Esophagus squamous epithelium (tissue), 5 donors: ENCODE results near the gene GOLGA1. TPM values are rescaled to one million over a fixed set of nuclear protein-coding genes. Genes with fewer than 3 reads are reported as not detected.
"Not testable (repeated sequence)": the region's sequence is repeated elsewhere in the genome, so short reads cannot be mapped to it uniquely, and the experiment has no call there.

Experiments
- DNase-seq: peaks from one replicate; lab custom pipeline; 2025; lab: John Stamatoyannopoulos, UW
- H3K27ac ChIP-seq, 4 donors: fragments of 200-600 bp; sonication (generic); one replicate each; pipeline ENCODE4 v1.5.1; 2016 to 2019; ENCODE audit warnings: mild to moderate bottlenecking in 1 of 4
- H3K27me3 ChIP-seq, 4 donors: fragments of 200-600 bp; sonication (generic); 1 replicate in 3 of 4; 2 replicates in 1 of 4; pipeline versions ENCODE4 v1.5.1 to v1.6.0; 2017 to 2021; ENCODE audit warnings: antibody characterized with exemption in 1 of 4
- H3K36me3 ChIP-seq, 3 donors: fragments of 200-600 bp; sonication (generic); one replicate each; pipeline ENCODE4 v1.5.1; 2016 to 2019
- H3K4me1 ChIP-seq, 3 donors: fragments of 200-600 bp; sonication (generic); one replicate each; pipeline ENCODE4 v1.5.1; 2017 to 2019
- H3K4me3 ChIP-seq, 4 donors: fragments of 200-600 bp; sonication (generic); 1 replicate in 3 of 4; 2 replicates in 1 of 4; pipeline ENCODE4 v1.5.1; 2016 to 2019; ENCODE audit warnings: mild to moderate bottlenecking in 2 of 4, moderate library complexity in 1 of 4
- H3K9me3 ChIP-seq, 3 donors: fragments of 200-600 bp; sonication (generic); one replicate each; pipeline ENCODE4 v1.5.1; 2016 to 2019
- CTCF ChIP-seq, 6 experiments: fragments of 450-650 bp in 4 of 6; fragments of 200-600 bp in 2 of 6; sonication (generic) in 2 of 6; IDR thresholded peaks; one replicate each; pipeline ENCODE4 v1.5.1; 2016 to 2019; ENCODE audit warnings: antibody characterized with exemption in 6 of 6, mild to moderate bottlenecking in 4 of 6, moderate library complexity in 4 of 6
- POLR2A ChIP-seq, 4 donors: fragments of 450-650 bp; IDR thresholded peaks; one replicate each; pipeline ENCODE4 v1.6.1; 2017; ENCODE audit warnings: antibody characterized with exemption in 4 of 4, mild to moderate bottlenecking in 4 of 4, moderate library complexity in 3 of 4
- WGBS, 2 donors: methylation state at CpG; one replicate each; pipeline ENCODE4 v1.1.5; 2018; 5-methylcytosine and 5-hydroxymethylcytosine counted together
- intact Hi-C: fragments of 100-400 bp; cut with DNase I; formaldehyde crosslinking; loops from one replicate; pipeline ENCODE4 v1.15.0; 2022
- total RNA-seq, 4 donors: library from RNA; depleted of rRNA; stranded (reverse); fragments of >200 nt; gene quantifications; one replicate each; pipeline ENCODE4 v1.1.0, GENCODE V29; 2016
- donor health status: DM: yes; HTN: yes; CAD: no.

Gene GOLGA1
- total RNA-seq, 4 donors from 2014 or later, result 11.9 to 18.8 (median 14.8) TPM

- Histone ChIP-seq H3K27me3 (no peaks in the 10 kb centered on the region), H3K4me1 (peaks cover 15 to 36% (median 16%) of the 10 kb centered on the region in 3 donors), H3K27ac (peak overlapping the region in 3 of 4 donors; percentile 20 to 75 (median 45)), H3K36me3 (peaks cover 3 to 14% (median 10%) of the 10 kb centered on the region in 3 donors), H3K9me3 (no peaks in the 10 kb centered on the region), H3K4me3 (peak overlapping the region in 3 of 4 donors; percentile 51 to 64 (median 54))
- intact Hi-C loops, result loop anchor here (2.0 to 10.0 kb wide), 2 partner anchors 79 to 293 kb away; partner anchors contain the start of gene SCAI
- no peak for TF ChIP-seq CTCF (IDR thresholded peaks at IDR 0.05)
- TF ChIP-seq POLR2A (IDR thresholded peaks at IDR 0.05), result no peak
- WGBS, 2 donors, result 37 to 57% methylated on average over 7 to 10 of the region's 13 CpGs
- DNase-seq, result no peak
Measured at GRCh38 chr9:124852121-124852828, 88.6 kb downstream of the GOLGA1 start.

- peak overlapping the region in 1 of 4 donors; percentile 2 for H3K27ac ChIP-seq
- intact Hi-C loops, result loop anchor here (10.0 kb wide), 1 partner anchor 295 kb away; the partner anchor contains the start of gene SCAI
- no peaks in the 10 kb centered on the region for H3K27me3 ChIP-seq
- 58 to 80% methylated on average over 7 to 9 of the region's 10 CpGs for WGBS, 2 donors
- no peaks in the 10 kb centered on the region for H3K36me3 ChIP-seq
- H3K4me3 ChIP-seq, result no peak overlapping the region
- no peak for TF ChIP-seq POLR2A (IDR thresholded peaks at IDR 0.05)
- TF ChIP-seq CTCF (IDR thresholded peaks at IDR 0.05), result no peak
- DNase-seq, result no peak
- H3K4me1 ChIP-seq, result peaks cover 15 to 29% (median 16%) of the 10 kb centered on the region in 3 donors
- no peaks in the 10 kb centered on the region for H3K9me3 ChIP-seq
Measured at GRCh38 chr9:124849801-124850200, 91.1 kb downstream of the GOLGA1 start.

- Histone ChIP-seq H3K4me3 (no peak overlapping the region), H3K27me3 (no peaks in the 10 kb centered on the region), H3K4me1 (peaks cover under 1 to 30% (median 5%) of the 10 kb centered on the region in 3 donors), H3K9me3 (no peaks in the 10 kb centered on the region), H3K27ac (no peak overlapping the region), H3K36me3 (no peaks in the 10 kb centered on the region)
- 79 to 94% methylated on average over 6 of the region's 6 CpGs for WGBS, 2 donors
- TF ChIP-seq POLR2A (IDR thresholded peaks at IDR 0.05) (no peak), CTCF (IDR thresholded peaks at IDR 0.05) (no peak)
- no peak for DNase-seq
- intact Hi-C loops, result no loop called here
Measured at GRCh38 chr9:124846969-124847368, 93.9 kb downstream of the GOLGA1 start.

- H3K4me1 ChIP-seq, result peaks cover 0 to 30% (median 5%) of the 10 kb centered on the region in 3 donors
- DNase-seq, H3K27ac ChIP-seq, H3K36me3 ChIP-seq, H3K9me3 ChIP-seq, intact Hi-C loops, H3K27me3 ChIP-seq, H3K4me3 ChIP-seq: not testable (repeated sequence)
- WGBS, 2 donors, result 90 to 91% methylated on average over 7 to 9 of the region's 9 CpGs
Measured at GRCh38 chr9:124846467-124846866, 94.4 kb downstream of the GOLGA1 start.

- intact Hi-C loops, result no loop called here
- Histone ChIP-seq H3K27me3 (no peaks in the 10 kb centered on the region), H3K4me3 (no peak overlapping the region), H3K4me1 (peaks cover 5 to 44% (median 8%) of the 10 kb centered on the region in 3 donors), H3K9me3 (no peaks in the 10 kb centered on the region), H3K36me3 (no peaks in the 10 kb centered on the region), H3K27ac (no peak overlapping the region)
- TF ChIP-seq POLR2A (IDR thresholded peaks at IDR 0.05) (no peak), CTCF (IDR thresholded peaks at IDR 0.05) (no peak)
- 51 to 54% methylated on average over 4 of the region's 4 CpGs for WGBS, 2 donors
- no peak for DNase-seq
Measured at GRCh38 chr9:124844291-124844690, 96.6 kb downstream of the GOLGA1 start.
